ENCODE measurements around the gene DOCK3. TPM values are rescaled to one million over a fixed set of nuclear protein-coding genes. Genes with fewer than 3 reads are reported as not detected.
"Not testable (repeated sequence)": the region's sequence is repeated elsewhere in the genome, so short reads cannot be mapped to it uniquely, and the experiment has no call there.

The DOCK3 gene
- total RNA-seq, 1 donor from 2014 or later, result under 0.01 TPM

GRCh38 chr3:51163051-51163450 lies 488.3 kb downstream of the DOCK3 start:
- peak; percentile 3 for DNase-seq (ENCODE audit: low read depth)
- H3K36me3 ChIP-seq (ENCODE audit: control insufficient read depth, insufficient read depth, low read length), result no peaks in the 10 kb centered on the region
- H3K4me3 ChIP-seq (ENCODE audit: low read depth, low read length), result no peak overlapping the region
- H3K27me3 ChIP-seq (ENCODE audit: control insufficient read depth, insufficient read depth, low read length), result no peaks in the 10 kb centered on the region
- no peak for TF ChIP-seq CTCF (IDR thresholded peaks at IDR 0.05; ENCODE audit: insufficient read depth, low read length, severe bottlenecking)
- FAIRE-seq, result no peak

- H3K27me3 ChIP-seq (ENCODE audit: control insufficient read depth, insufficient read depth, low read length), result no peaks in the 10 kb centered on the region
- H3K36me3 ChIP-seq (ENCODE audit: control insufficient read depth, insufficient read depth, low read length), result no peaks in the 10 kb centered on the region
- FAIRE-seq (no peak), DNase-seq (ENCODE audit: low read depth) (no peak)
- H3K4me3 ChIP-seq (ENCODE audit: low read depth, low read length), result no peak overlapping the region
- no peak for TF ChIP-seq CTCF (IDR thresholded peaks at IDR 0.05; ENCODE audit: insufficient read depth, low read length, severe bottlenecking)
Measured at GRCh38 chr3:51173518-51174271, 499.0 kb downstream of the DOCK3 start.

GRCh38 chr3:51176923-51177322 lies 502.2 kb downstream of the DOCK3 start:
- TF ChIP-seq CTCF (IDR thresholded peaks at IDR 0.05; ENCODE audit: insufficient read depth, low read length, severe bottlenecking), result no peak
- no peaks in the 10 kb centered on the region for H3K27me3 ChIP-seq (ENCODE audit: control insufficient read depth, insufficient read depth, low read length)
- H3K4me3 ChIP-seq (ENCODE audit: low read depth, low read length), result no peak overlapping the region
- H3K36me3 ChIP-seq (ENCODE audit: control insufficient read depth, insufficient read depth, low read length), result no peaks in the 10 kb centered on the region
- FAIRE-seq, result no peak
- peak; percentile 5 for DNase-seq (ENCODE audit: low read depth)

- not testable (repeated sequence) for H3K36me3 ChIP-seq (ENCODE audit: control insufficient read depth, insufficient read depth, low read length); H3K4me3 ChIP-seq (ENCODE audit: low read depth, low read length); FAIRE-seq; H3K27me3 ChIP-seq (ENCODE audit: control insufficient read depth, insufficient read depth, low read length); DNase-seq (ENCODE audit: low read depth)
Measured at GRCh38 chr3:51186446-51186845, 511.7 kb downstream of the DOCK3 start.

- TF ChIP-seq CTCF (IDR thresholded peaks at IDR 0.05; ENCODE audit: insufficient read depth, low read length, severe bottlenecking), result no peak
- DNase-seq (ENCODE audit: low read depth) (no peak), FAIRE-seq (no peak)
- Histone ChIP-seq H3K27me3 (ENCODE audit: control insufficient read depth, insufficient read depth, low read length) (no peaks in the 10 kb centered on the region), H3K36me3 (ENCODE audit: control insufficient read depth, insufficient read depth, low read length) (no peaks in the 10 kb centered on the region), H3K4me3 (ENCODE audit: low read depth, low read length) (no peak overlapping the region)
Measured at GRCh38 chr3:51190199-51190598, 515.5 kb downstream of the DOCK3 start.

GRCh38 chr3:51190827-51191226 lies 516.1 kb downstream of the DOCK3 start:
- FAIRE-seq (no peak), DNase-seq (ENCODE audit: low read depth) (no peak)
- Histone ChIP-seq H3K27me3 (ENCODE audit: control insufficient read depth, insufficient read depth, low read length) (no peaks in the 10 kb centered on the region), H3K36me3 (ENCODE audit: control insufficient read depth, insufficient read depth, low read length) (no peaks in the 10 kb centered on the region), H3K4me3 (ENCODE audit: low read depth, low read length) (no peak overlapping the region)
- TF ChIP-seq CTCF (IDR thresholded peaks at IDR 0.05; ENCODE audit: insufficient read depth, low read length, severe bottlenecking), result no peak

Data from bronchial epithelial cell (primary cell).